Activated T-helper 2 cell treated with anti-CD3 and anti-CD28 coated beads, Interferon-gamma antibody, Interleukin-2, Interleukin-4, amounts not matched to agents 10 μg/mL and 5 μg/mL and 100 μg/mL, durations not matched to agents 14 hours and 24 hours and 36 hours (primary cell): ENCODE data around the gene AP2M1. TPM values are rescaled to one million over a fixed set of nuclear protein-coding genes. Genes with fewer than 3 reads are reported as not detected.

Experiments
- DNase-seq: peaks from one replicate; pipeline ENCODE4 v3.0.0; 2021; ENCODE audit warnings: low spot score
- H3K27ac Mint-ChIP-seq: one replicate; pipeline ENCODE4 v1.8.0; 2021; ENCODE audit warnings: mixed read lengths
- H3K27me3 Mint-ChIP-seq: one replicate; pipeline ENCODE4 v1.8.0; 2021; ENCODE audit warnings: low read depth, mixed read lengths
- H3K36me3 Mint-ChIP-seq: one replicate; pipeline ENCODE4 v1.8.0; 2021; ENCODE audit warnings: low read depth, mixed read lengths
- H3K4me1 Mint-ChIP-seq: one replicate; pipeline ENCODE4 v1.8.0; 2021; ENCODE audit warnings: low read depth, mixed read lengths
- H3K4me3 Mint-ChIP-seq: one replicate; pipeline ENCODE4 v1.8.0; 2021; ENCODE audit warnings: low read depth, mild to moderate bottlenecking, moderate library complexity, mixed read lengths
- H3K9me3 Mint-ChIP-seq: one replicate; pipeline ENCODE4 v1.8.0; 2021; ENCODE audit warnings: mixed read lengths
- intact Hi-C: fragments of 100-400 bp; cut with micrococcal nuclease; formaldehyde crosslinking; loops from one replicate; pipeline ENCODE4 v1.15.1; 2023
- total RNA-seq: library from RNA; stranded (reverse); gene quantifications from 2 replicates; pipeline ENCODE4 v1.2.3, GENCODE V29; 2022

Gene AP2M1
- total RNA-seq, 1 donor from 2014 or later: 240 TPM

- Mint-ChIP-seq H3K4me1 (peaks cover 17% of the 10 kb centered on the region), H3K27ac (no peak overlapping the region), H3K36me3 (peaks cover 53% of the 10 kb centered on the region), H3K27me3 (no peaks in the 10 kb centered on the region), H3K4me3 (peak overlapping the region; percentile 97), H3K9me3 (no peaks in the 10 kb centered on the region)
- no peak for DNase-seq
- intact Hi-C loops: no loop called here
Observed at GRCh38 chr3:184176377-184177330, 2.0 kb downstream of the AP2M1 start.

GRCh38 chr3:184177331-184177731 lies 2.7 kb downstream of the AP2M1 start:
- no peak for DNase-seq
- Mint-ChIP-seq H3K4me1 (peaks cover 17% of the 10 kb centered on the region), H3K4me3 (peak overlapping the region; percentile 30)

GRCh38 chr3:184177767-184178306 lies 3.2 kb downstream of the AP2M1 start:
- Mint-ChIP-seq H3K4me1 (peaks cover 17% of the 10 kb centered on the region), H3K36me3 (peaks cover 58% of the 10 kb centered on the region), H3K4me3 (peak overlapping the region; percentile 49), H3K27ac (no peak overlapping the region), H3K27me3 (no peaks in the 10 kb centered on the region), H3K9me3 (no peaks in the 10 kb centered on the region)
- DNase-seq: no peak
- intact Hi-C loops: no loop called here

More at GRCh38 chr3:184177331-184177731, 2.7 kb downstream of the AP2M1 start:
- Mint-ChIP-seq H3K9me3 (no peaks in the 10 kb centered on the region), H3K36me3 (peaks cover 53% of the 10 kb centered on the region), H3K27ac (no peak overlapping the region), H3K27me3 (no peaks in the 10 kb centered on the region)
- intact Hi-C loops: no loop called here

GRCh38 chr3:184178521-184179138 lies 4.0 kb downstream of the AP2M1 start:
- intact Hi-C loops: no loop called here
- Mint-ChIP-seq H3K36me3 (peaks cover 66% of the 10 kb centered on the region), H3K27me3 (no peaks in the 10 kb centered on the region), H3K27ac (no peak overlapping the region), H3K4me1 (peaks cover 17% of the 10 kb centered on the region), H3K9me3 (no peaks in the 10 kb centered on the region), H3K4me3 (peak overlapping the region; percentile 49)
- DNase-seq: no peak

GRCh38 chr3:184180165-184180564 lies 5.5 kb downstream of the AP2M1 start:
- H3K9me3 Mint-ChIP-seq: no peaks in the 10 kb centered on the region
- DNase-seq: no peak
- H3K27me3 Mint-ChIP-seq: no peaks in the 10 kb centered on the region
- peaks cover 18% of the 10 kb centered on the region for H3K4me1 Mint-ChIP-seq
- no peak overlapping the region for H3K4me3 Mint-ChIP-seq
- no peak overlapping the region for H3K27ac Mint-ChIP-seq
- peaks cover 80% of the 10 kb centered on the region for H3K36me3 Mint-ChIP-seq
- intact Hi-C loops: no loop called here

- DNase-seq: no peak
- intact Hi-C loops: no loop called here
- Mint-ChIP-seq H3K27me3 (no peaks in the 10 kb centered on the region), H3K4me1 (peaks cover 11% of the 10 kb centered on the region), H3K4me3 (no peak overlapping the region), H3K9me3 (no peaks in the 10 kb centered on the region), H3K27ac (no peak overlapping the region), H3K36me3 (peaks cover 71% of the 10 kb centered on the region)
Observed at GRCh38 chr3:184181596-184181995, 6.9 kb downstream of the AP2M1 start.

- H3K4me3 Mint-ChIP-seq: no peak overlapping the region
- no peaks in the 10 kb centered on the region for H3K27me3 Mint-ChIP-seq
- DNase-seq: no peak
- H3K9me3 Mint-ChIP-seq: no peaks in the 10 kb centered on the region
- intact Hi-C loops: no loop called here
- peaks cover 76% of the 10 kb centered on the region for H3K36me3 Mint-ChIP-seq
- peaks cover 18% of the 10 kb centered on the region for H3K4me1 Mint-ChIP-seq
- no peak overlapping the region for H3K27ac Mint-ChIP-seq
Observed at GRCh38 chr3:184183679-184184078, 9.0 kb downstream of the AP2M1 start.

GRCh38 chr3:184184546-184185230 lies 10.0 kb downstream of the AP2M1 start:
- Mint-ChIP-seq H3K27me3 (no peaks in the 10 kb centered on the region), H3K4me3 (peak overlapping the region; percentile 94), H3K9me3 (no peaks in the 10 kb centered on the region), H3K4me1 (peaks cover 18% of the 10 kb centered on the region), H3K27ac (peak overlapping the region; percentile 93), H3K36me3 (peaks cover 74% of the 10 kb centered on the region)
- intact Hi-C loops: no loop called here
- no peak for DNase-seq

- Mint-ChIP-seq H3K27me3 (no peaks in the 10 kb centered on the region), H3K9me3 (no peaks in the 10 kb centered on the region), H3K4me3 (peak overlapping the region; percentile 94), H3K36me3 (peaks cover 73% of the 10 kb centered on the region), H3K27ac (peak overlapping the region; percentile 93), H3K4me1 (peaks cover 18% of the 10 kb centered on the region)
- intact Hi-C loops: loop anchor here (1.0 kb wide), 5 partner anchors 11 to 114 kb away; partner anchors contain the start of genes AP2M1, DVL3, EEF1AKMT4 and EIF2B5
- peak; percentile 99 for DNase-seq
Observed at GRCh38 chr3:184185461-184186183, 11.0 kb downstream of the AP2M1 start.

- no peaks in the 10 kb centered on the region for H3K9me3 Mint-ChIP-seq
- peaks cover 18% of the 10 kb centered on the region for H3K4me1 Mint-ChIP-seq
- intact Hi-C loops: loop anchor here (1.0 kb wide), 5 partner anchors 12 to 113 kb away; partner anchors contain the start of genes AP2M1, DVL3, EEF1AKMT4 and EIF2B5
- H3K36me3 Mint-ChIP-seq: peaks cover 71% of the 10 kb centered on the region
- no peak for DNase-seq
- peak within 1 kb of the TSS; percentile 93 for H3K27ac Mint-ChIP-seq
- H3K4me3 Mint-ChIP-seq: peak within 1 kb of the TSS; percentile 94
- no peaks in the 10 kb centered on the region for H3K27me3 Mint-ChIP-seq
Observed at GRCh38 chr3:184186184-184186901, 11.7 kb downstream of the AP2M1 start, which contains the start of gene ABCF3. Gene ABCF3 (plus strand): TSS chr3:184186199. CDS start chr3:184186208, 9 bp downstream.

GRCh38 chr3:184186902-184187207 lies 12.2 kb downstream of the AP2M1 start:
- H3K4me3 Mint-ChIP-seq: peak overlapping the region; percentile 94
- no peaks in the 10 kb centered on the region for H3K27me3 Mint-ChIP-seq
- peaks cover 66% of the 10 kb centered on the region for H3K36me3 Mint-ChIP-seq
- intact Hi-C loops: loop anchor here (1.0 kb wide), 5 partner anchors 13 to 112 kb away; partner anchors contain the start of genes AP2M1, DVL3, EEF1AKMT4 and EIF2B5
- peaks cover 18% of the 10 kb centered on the region for H3K4me1 Mint-ChIP-seq
- H3K27ac Mint-ChIP-seq: peak overlapping the region; percentile 1
- H3K9me3 Mint-ChIP-seq: no peaks in the 10 kb centered on the region
- no peak for DNase-seq
